Activated CD8-positive, alpha-beta memory T cell treated with anti-CD3 and anti-CD28 coated beads for 24 hours (primary cell): ENCODE results near the gene MRPL9.

ENCODE experiments used
- DNase-seq: peaks from one replicate; pipeline ENCODE4 v3.0.0-alpha.2; 2020

The MRPL9 gene

DNA sequence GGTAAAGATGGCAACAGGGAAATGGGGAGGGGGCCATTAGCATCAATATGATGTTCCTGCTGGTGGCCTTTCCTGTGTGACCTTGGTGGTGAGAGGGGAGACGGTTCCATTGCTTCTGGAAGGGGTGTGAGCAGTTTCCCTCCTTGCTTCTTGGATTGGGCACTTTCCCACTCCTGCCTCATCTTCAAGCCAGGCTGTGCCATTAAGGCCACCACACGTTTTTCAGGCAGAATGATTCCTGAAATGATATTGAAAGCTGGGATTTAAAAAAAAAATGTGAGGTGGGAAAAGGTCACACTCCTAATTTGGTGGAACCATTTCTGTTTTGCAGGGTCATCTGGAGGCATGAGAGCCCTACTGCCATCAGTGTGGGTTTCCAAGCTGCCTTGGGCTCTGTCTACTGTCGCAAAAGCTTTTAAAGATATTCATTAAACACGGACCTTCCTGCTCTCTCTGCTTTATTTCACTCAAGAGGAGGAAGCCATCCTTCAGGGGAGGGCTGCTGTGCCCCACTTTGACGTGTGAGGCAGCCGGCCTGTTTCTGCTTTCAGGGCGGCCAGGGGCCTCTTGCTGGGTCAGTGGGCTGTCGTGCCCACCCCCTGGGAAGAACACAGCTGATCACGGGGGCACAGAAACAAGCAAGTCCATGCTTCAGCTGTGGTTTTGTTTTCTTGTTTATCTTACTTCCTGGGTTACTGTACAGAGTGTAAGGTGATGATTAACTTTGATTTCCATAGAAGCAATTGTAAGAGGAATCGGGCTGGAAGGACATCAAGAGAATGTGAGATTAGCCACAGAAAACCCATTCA, 33.9 kb downstream of the MRPL9 start:
- DNase-seq, result no peak

GRCh38 chr1:151728151-151729054, 34.9 kb downstream of the MRPL9 start:
- no peak for DNase-seq

GRCh38 chr1:151723726-151724370, 39.4 kb downstream of the MRPL9 start:
- DNase-seq, result no peak

DNA sequence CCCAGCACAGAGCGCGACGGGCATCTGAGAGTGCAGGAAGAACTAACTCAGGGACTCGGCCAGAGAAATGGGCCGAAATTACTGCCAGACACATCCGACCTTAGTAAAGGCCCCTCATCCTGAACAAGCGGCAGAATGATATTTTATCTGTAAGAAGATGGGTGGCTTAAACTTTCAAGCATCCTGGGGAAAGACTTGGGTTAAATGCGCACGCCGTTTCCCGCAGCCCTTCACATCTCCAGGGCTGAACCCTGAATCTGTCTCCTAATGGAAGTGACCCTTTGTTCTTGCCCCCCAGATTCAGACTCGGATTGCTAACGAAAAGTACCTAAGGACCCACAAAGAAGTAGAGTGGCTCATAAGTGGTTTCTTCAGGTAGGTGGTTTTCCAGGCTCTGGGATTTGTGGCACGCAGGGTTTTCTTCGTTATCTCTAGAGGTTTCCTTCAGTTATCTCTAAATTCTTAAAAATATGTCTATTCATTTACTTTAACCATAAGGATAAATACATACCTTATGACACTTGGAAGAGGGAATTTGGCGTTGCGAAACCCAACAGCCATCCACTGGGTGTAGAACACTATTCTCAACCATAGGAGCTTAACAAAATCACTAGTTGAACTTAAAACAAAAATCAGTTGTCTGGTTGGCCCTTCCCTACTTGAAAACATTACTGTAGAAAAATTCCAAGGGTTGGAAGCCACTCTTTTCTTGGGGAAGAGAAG, 41.3 kb downstream of the MRPL9 start:
- DNase-seq, result no peak

- peak; percentile 77 for DNase-seq
Measured at GRCh38 chr1:151720974-151721787, 42.1 kb downstream of the MRPL9 start, which contains the start of gene RIIAD1. Gene RIIAD1 (plus strand): TSS chr1:151721522. CDS start chr1:151721537, 15 bp downstream.

DNA sequence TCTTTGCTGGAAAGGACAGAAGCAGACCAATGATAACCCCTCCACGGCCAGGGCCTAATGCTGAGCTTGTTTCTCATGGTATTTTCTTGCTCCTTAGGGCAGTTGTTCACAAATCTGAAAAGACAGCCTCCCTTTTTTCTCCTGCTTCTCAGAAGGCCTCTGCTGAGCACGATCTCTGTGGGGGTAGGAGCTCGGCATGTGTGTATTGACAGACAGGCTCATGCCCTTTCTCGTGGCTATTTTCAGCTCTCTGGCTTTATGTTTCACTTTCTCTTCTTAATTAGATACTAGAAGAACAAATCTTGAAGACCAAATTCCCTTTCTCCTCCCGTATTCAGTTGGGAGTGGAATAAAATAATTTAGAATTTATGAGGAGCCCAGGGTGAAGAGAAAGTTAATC, 42.7 kb downstream of the MRPL9 start:
- DNase-seq, result no peak

- DNase-seq, result no peak
Measured at GRCh38 chr1:151720125-151720524, 43.2 kb downstream of the MRPL9 start.

- no peak for DNase-seq
Measured at GRCh38 chr1:151718666-151719065, 44.6 kb downstream of the MRPL9 start.

- DNase-seq, result no peak
Measured at GRCh38 chr1:151718011-151718431, 45.3 kb downstream of the MRPL9 start.

GRCh38 chr1:151716771-151717631, 46.3 kb downstream of the MRPL9 start, which contains the start of gene CELF3:
Gene CELF3 (minus strand): TSS chr1:151716803. CDS start chr1:151716020, 783 bp downstream.
- DNase-seq, result no peak

GRCh38 chr1:151716405-151716762, 46.9 kb downstream of the MRPL9 start:
- no peak for DNase-seq

DNA sequence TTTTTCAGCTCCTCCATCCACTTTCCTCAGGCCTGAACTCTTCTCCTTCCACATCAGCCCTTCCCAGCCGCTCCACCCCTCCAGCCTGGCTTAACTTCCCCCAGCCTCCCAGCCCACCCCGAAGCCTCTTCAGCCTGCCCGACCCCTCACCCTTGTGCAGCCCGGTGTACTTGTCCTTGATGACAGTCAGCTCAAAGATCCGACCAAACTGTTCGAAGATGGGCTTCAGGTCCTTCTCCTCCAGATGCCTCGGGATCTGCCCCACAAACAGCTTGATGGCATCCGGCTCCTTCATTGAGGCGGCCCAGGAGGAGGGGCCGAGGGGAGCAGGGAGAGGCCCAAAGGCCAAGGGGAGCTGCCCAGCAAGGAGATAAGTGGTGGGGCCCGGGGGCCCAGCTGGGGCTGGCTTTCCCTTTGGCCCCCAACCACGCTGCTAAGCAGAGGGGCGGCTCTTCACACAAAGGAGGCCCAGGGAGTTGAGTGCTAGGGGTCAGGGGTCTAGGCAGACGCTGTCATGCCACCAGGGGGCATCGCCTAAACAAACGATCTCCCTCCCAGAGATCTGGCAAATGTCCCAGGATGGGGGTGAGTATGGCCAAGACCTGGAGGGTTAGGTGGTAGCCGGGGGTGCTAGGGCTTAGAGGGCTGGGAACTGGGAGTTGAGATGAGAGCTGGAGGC, 47.4 kb downstream of the MRPL9 start:
- no peak for DNase-seq

- DNase-seq, result no peak
Measured at GRCh38 chr1:151714820-151715725, 48.2 kb downstream of the MRPL9 start.

GRCh38 chr1:151713874-151714273, 49.4 kb downstream of the MRPL9 start:
- no peak for DNase-seq

DNA sequence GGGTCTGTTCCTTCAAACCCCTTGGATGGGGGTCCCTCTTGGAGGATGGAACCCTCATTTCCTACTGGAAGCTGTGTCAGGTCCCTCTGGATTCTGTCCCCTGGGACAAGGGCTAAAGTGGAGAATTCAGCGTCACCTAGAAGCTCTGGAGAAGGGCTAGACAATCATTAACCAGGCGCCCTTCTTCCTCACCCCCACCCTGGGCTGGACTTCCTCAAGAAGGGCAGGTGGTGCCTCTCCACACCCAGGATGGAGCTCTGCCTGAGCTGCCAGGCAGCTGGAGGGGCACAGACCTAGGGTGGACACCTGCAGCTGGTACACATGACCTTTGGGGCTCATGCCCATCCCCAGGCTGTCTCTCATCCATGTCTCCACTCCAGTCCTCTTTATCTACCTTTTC, 50.3 kb downstream of the MRPL9 start:
- DNase-seq, result no peak

- DNase-seq, result no peak
Measured at GRCh38 chr1:151711951-151712350, 51.3 kb downstream of the MRPL9 start.

DNA sequence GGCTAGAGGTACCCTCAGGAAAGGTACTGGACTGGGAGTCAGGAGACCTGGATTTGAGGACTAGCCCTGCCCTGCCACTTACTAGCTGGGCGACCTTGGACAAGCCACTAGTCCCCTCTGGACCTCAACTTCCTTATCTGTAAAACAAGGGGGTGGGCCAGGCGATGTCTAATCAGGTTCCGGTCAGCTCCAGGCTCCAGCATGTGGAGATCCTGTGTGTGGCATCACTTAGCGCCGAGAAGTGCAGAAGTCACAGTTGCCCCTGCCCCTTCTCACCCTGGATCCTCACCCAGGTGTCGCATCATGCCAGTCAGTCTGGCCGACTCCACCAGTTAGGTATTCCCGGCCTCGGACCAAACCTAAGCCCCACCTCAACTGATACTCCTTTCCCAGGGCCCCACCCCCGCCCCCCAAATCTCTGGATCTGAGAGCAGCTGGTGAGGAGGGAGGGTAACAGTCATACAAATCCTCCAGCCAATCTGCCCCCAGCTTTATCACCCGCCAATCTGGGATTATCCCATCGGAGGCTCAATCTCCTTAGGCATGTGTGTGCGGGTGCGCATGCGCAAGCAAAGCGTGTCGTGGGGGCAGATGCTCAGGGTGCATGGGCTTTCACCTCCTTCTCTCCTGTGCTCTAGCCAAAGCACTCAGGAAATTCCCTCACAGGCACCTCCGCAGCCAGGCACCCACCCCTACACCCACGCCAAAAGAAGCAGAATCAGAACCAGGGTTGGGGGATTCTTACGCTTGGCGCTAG, 52.1 kb downstream of the MRPL9 start:
- DNase-seq, result no peak

DNA sequence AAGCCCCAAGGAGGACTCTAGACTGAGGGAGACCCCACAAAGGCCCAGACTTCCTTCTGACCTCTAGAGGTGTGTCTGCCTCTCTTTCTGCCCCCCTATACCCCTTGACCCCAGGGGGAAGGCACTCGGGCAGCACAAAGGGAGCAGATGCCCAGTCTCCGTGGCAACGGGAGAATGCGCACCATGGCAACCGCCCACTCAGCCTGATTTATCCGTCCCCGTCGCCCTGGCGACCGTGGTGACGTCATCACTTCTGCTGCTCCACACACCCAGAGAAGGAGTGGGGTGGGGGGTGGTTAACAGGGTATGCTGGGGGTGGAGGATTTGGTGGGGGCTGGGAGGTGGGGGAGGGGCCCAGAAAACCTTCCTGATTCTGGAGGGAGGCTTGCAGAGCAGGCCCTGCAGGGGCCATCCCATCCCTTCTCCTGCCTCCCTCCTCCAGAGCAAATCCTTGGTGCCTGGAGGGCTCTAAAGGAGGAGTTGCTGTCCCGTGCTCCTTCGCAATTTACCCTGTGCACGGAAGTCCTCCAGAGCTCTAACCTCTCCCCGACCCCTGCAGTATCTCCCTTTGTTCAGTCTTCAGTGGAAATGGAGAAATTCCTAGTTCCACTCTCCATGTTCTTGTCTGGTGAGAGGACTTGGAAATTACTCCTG, 53.0 kb downstream of the MRPL9 start:
- no peak for DNase-seq
